A673 (cell line): ENCODE data around the gene CCDC61. TPM values are rescaled to one million over a fixed set of nuclear protein-coding genes. Genes with fewer than 3 reads are reported as not detected.

ENCODE experiments used
- BruUV-seq: library from RNA; stranded (reverse); fragments of 400-500 nt; replicated peaks from 2 replicates; lab custom pipeline; 2021; lab: Mats Ljungman, UMichigan
- CTCF ChIA-PET: fragments of 300-600 bp; sonication (Branson Sonifier 250); formaldehyde crosslinking; loops from one replicate; lab custom pipeline; 2022; ENCODE audit warnings: antibody characterized with exemption; lab: Charles Lee
- POLR2A ChIA-PET: fragments of 300-600 bp; sonication (Branson Sonifier 250); formaldehyde crosslinking; loops from one replicate; lab custom pipeline; 2022; ENCODE audit warnings: antibody characterized with exemption; ENCODE audit not compliant: low non-redundant PET; lab: Charles Lee
- DNase-seq: peaks from one replicate; pipeline ENCODE4 v3.0.0-alpha.2; 2015; ENCODE audit warnings: low spot score
- H3K27ac ChIP-seq: fragments of 200-600 bp; sonication (generic); 2 replicates; pipeline ENCODE4 v1.5.1; 2016; ENCODE audit warnings: mixed run types, low read depth, mild to moderate bottlenecking, mixed read lengths, antibody characterized with exemption, low read length; ENCODE audit not compliant: poor library complexity, severe bottlenecking
- H3K27me3 ChIP-seq: fragments of 200-600 bp; sonication (generic); replicated peaks from 2 replicates; pipeline ENCODE4 v1.6.1; 2017; ENCODE audit warnings: mixed run types, low read depth, mild to moderate bottlenecking, mixed read lengths, antibody characterized with exemption, low read length; ENCODE audit not compliant: insufficient read depth, poor library complexity
- H3K36me3 ChIP-seq: fragments of 200-600 bp; sonication (generic); 2 replicates; pipeline ENCODE4 v1.6.1; 2016; ENCODE audit warnings: mixed run types, mild to moderate bottlenecking, mixed read lengths, antibody characterized with exemption, low read length; ENCODE audit not compliant: insufficient read depth, poor library complexity, severe bottlenecking
- H3K4me1 ChIP-seq: fragments of 200-600 bp; sonication (generic); 2 replicates; pipeline ENCODE4 v1.6.1; 2017; ENCODE audit warnings: mixed run types, mild to moderate bottlenecking, mixed read lengths, antibody characterized with exemption, low read length; ENCODE audit not compliant: insufficient read depth, poor library complexity, severe bottlenecking
- H3K4me3 ChIP-seq: fragments of 200-600 bp; sonication (generic); 2 replicates; pipeline ENCODE4 v1.5.1; 2016; ENCODE audit warnings: low read depth, mixed run types, mild to moderate bottlenecking, mixed read lengths, low read length; ENCODE audit not compliant: poor library complexity, severe bottlenecking
- H3K9me3 ChIP-seq: fragments of 200-600 bp; sonication (generic); 2 replicates; pipeline ENCODE4 v1.6.1; 2016; ENCODE audit warnings: mixed run types, low read depth, mild to moderate bottlenecking, mixed read lengths, antibody characterized with exemption, low read length; ENCODE audit not compliant: poor library complexity, severe bottlenecking
- CTCF ChIP-seq: fragments of 300-800, 200-600 bp; sonication (generic); conservative IDR thresholded peaks from 2 replicates; pipeline ENCODE4 v1.5.1; 2017; ENCODE audit warnings: low read depth, mild to moderate bottlenecking, antibody characterized with exemption, low read length, moderate library complexity, mixed read lengths
- EZH2 ChIP-seq: fragments of 200-600 bp; sonication (generic); IDR thresholded peaks from 2 replicates; pipeline ENCODE4 v1.6.1; 2017; ENCODE audit warnings: borderline replicate concordance, low read depth, mild to moderate bottlenecking, mixed read lengths, antibody characterized with exemption, low read length; ENCODE audit not compliant: poor library complexity, severe bottlenecking
- intact Hi-C: fragments of 100-400 bp; cut with micrococcal nuclease; formaldehyde crosslinking; loops from one replicate; pipeline ENCODE4 v1.10.0; 2022; ENCODE audit not compliant: unreplicated experiment
- total RNA-seq: library from RNA; stranded (reverse); gene quantifications from 2 replicates; pipeline ENCODE4 v1.2.3, GENCODE V29; 2021

CCDC61 gene
- total RNA-seq, 1 experiment from 2014 or later = 16.5 TPM

- DNase-seq = no peak
- TF ChIP-seq CTCF = no peak
- no peak for TF ChIP-seq EZH2
- Histone ChIP-seq H3K4me1 (peaks cover 3% of the 10 kb centered on the region), H3K27me3 (peaks cover 7% of the 10 kb centered on the region), H3K9me3 (no peaks in the 10 kb centered on the region), H3K36me3 (no peaks in the 10 kb centered on the region), H3K4me3 (no peak overlapping the region), H3K27ac (no peak overlapping the region)
- no TSS peak for BruUV-seq
- CTCF ChIA-PET = no interaction called here
- intact Hi-C loops = no loop called here
- POLR2A ChIA-PET = no interaction called here
Measured at GRCh38 chr19:46035986-46036743, 40.9 kb downstream of the CCDC61 start.

- Histone ChIP-seq H3K27me3 (peaks cover 12% of the 10 kb centered on the region), H3K4me3 (no peak overlapping the region), H3K9me3 (no peaks in the 10 kb centered on the region), H3K27ac (no peak overlapping the region), H3K4me1 (peaks cover 3% of the 10 kb centered on the region), H3K36me3 (no peaks in the 10 kb centered on the region)
- intact Hi-C loops = no loop called here
- no TSS peak for BruUV-seq
- no peak for TF ChIP-seq CTCF
- TF ChIP-seq EZH2 = no peak
- POLR2A ChIA-PET = no interaction called here
- no peak for DNase-seq
- CTCF ChIA-PET = no interaction called here
Measured at GRCh38 chr19:46036744-46037128, 41.5 kb downstream of the CCDC61 start.

GRCh38 chr19:46040125-46040524 is 44.9 kb downstream of the CCDC61 start:
- intact Hi-C loops = no loop called here
- Histone ChIP-seq H3K36me3 (no peaks in the 10 kb centered on the region), H3K27ac (no peak overlapping the region), H3K9me3 (no peaks in the 10 kb centered on the region), H3K4me3 (no peak overlapping the region), H3K4me1 (peaks cover 3% of the 10 kb centered on the region), H3K27me3 (peaks cover 36% of the 10 kb centered on the region)
- POLR2A ChIA-PET = no interaction called here
- DNase-seq = no peak
- no TSS peak for BruUV-seq
- TF ChIP-seq CTCF = no peak
- CTCF ChIA-PET = no interaction called here
